Measurements from ENCODE around the gene SELENON.

GRCh38 chr1:25856856-25857255 lies 56.9 kb downstream of the SELENON start:
- TF ChIP-seq POLR2A (IDR thresholded peaks at IDR 0.05), result no peak
- no peak for TF ChIP-seq CTCF (IDR thresholded peaks at IDR 0.05 in 4 of 5, conservative IDR thresholded peaks at IDR 0.05 in 1 of 5)

Measured in gastrocnemius medialis (tissue), 4 donors.